Endothelial cell of umbilical vein (primary cell): ENCODE data around the gene RDX. TPM values are rescaled to one million over a fixed set of nuclear protein-coding genes. Genes with fewer than 3 reads are reported as not detected.
"Not testable (repeated sequence)": the region's sequence is repeated elsewhere in the genome, so short reads cannot be mapped to it uniquely, and the experiment has no call there.

ENCODE experiments used
- BruUV-seq: library from RNA; stranded (reverse); fragments of 400-500 nt; replicated peaks from 2 replicates; lab custom pipeline; 2021; lab: Mats Ljungman, UMichigan
- CTCF ChIA-PET: fragments of 300-600, 350-600 bp; sonication (Branson Sonifier 250); formaldehyde crosslinking; loops from one replicate; lab custom pipeline; 2021; ENCODE audit warnings: antibody characterized with exemption, inconsistent platforms; lab: Charles Lee
- POLR2A ChIA-PET: fragments of 300-600, 350-600 bp; sonication (Branson Sonifier 250); formaldehyde crosslinking; loops from one replicate; lab custom pipeline; 2021; ENCODE audit warnings: antibody characterized with exemption, inconsistent platforms; lab: Charles Lee
- DNase-seq: peaks from one replicate; pipeline ENCODE4 v3.0.0-alpha.2; 2011; ENCODE audit warnings: low read depth, low spot score
- FAIRE-seq: peaks from 2 replicates; lab custom pipeline; 2011; peaks lifted over from hg19 to GRCh38; lab: Jason Lieb, UNC
- H2AFZ ChIP-seq: 2 replicates; pipeline ENCODE4 v1.6.0; 2012; ENCODE audit warnings: low read depth, low read length, control low read depth, inconsistent platforms
- H3K27ac ChIP-seq: 2 replicates; pipeline ENCODE4 v1.5.1; 2011; ENCODE audit warnings: low read depth, mild to moderate bottlenecking, control low read depth, low read length, moderate library complexity; ENCODE audit not compliant: insufficient read depth
- H3K27me3 ChIP-seq, 2 experiments: 2 replicates each; pipeline versions ENCODE4 v1.6.0 to v1.6.1; 2011; ENCODE audit warnings: low read length in 2 of 2, mixed read lengths in 1 of 2; ENCODE audit not compliant: control insufficient read depth in 2 of 2, insufficient read depth in 2 of 2
- H3K36me3 ChIP-seq, 2 experiments: 2 replicates in 1 of 2; 3 replicates in 1 of 2; pipeline ENCODE4 v1.5.1; 2011; ENCODE audit warnings: low read length in 2 of 2, mild to moderate bottlenecking in 1 of 2, moderate library complexity in 1 of 2; ENCODE audit not compliant: control insufficient read depth in 2 of 2, insufficient read depth in 2 of 2; ENCODE audit errors: extremely low read depth in 1 of 2
- H3K4me1 ChIP-seq: 3 replicates; pipeline ENCODE4 v1.5.1; 2011; ENCODE audit warnings: mild to moderate bottlenecking, low read length; ENCODE audit not compliant: control insufficient read depth, insufficient read depth; ENCODE audit errors: extremely low read depth
- H3K4me2 ChIP-seq: 2 replicates; pipeline ENCODE4 v1.6.1; 2011; ENCODE audit warnings: low read length, control low read depth, mixed read lengths; ENCODE audit not compliant: insufficient read depth
- H3K4me3 ChIP-seq, 3 experiments: fragments of 200-600 bp in 1 of 3; sonication (generic), shearing (Covaris generic) in 1 of 3; replicated peaks in 1 of 3; 2 replicates each; pipeline ENCODE4 v1.5.1; 2011 to 2016; ENCODE audit warnings: control low read depth in 3 of 3, low read length in 3 of 3, mild to moderate bottlenecking in 2 of 3, inconsistent platforms in 1 of 3, low read depth in 1 of 3, moderate library complexity in 1 of 3; ENCODE audit not compliant: insufficient read depth in 1 of 3
- H3K79me2 ChIP-seq: 2 replicates; pipeline ENCODE4 v1.6.0; 2012; ENCODE audit warnings: low read length, inconsistent platforms; ENCODE audit not compliant: control insufficient read depth, insufficient read depth
- H3K9ac ChIP-seq: replicated peaks from 2 replicates; pipeline ENCODE3; 2011; ENCODE audit warnings: low read length, control low read depth; ENCODE audit not compliant: insufficient read depth; ENCODE audit errors: extremely low read depth
- H3K9me1 ChIP-seq: replicated peaks from 3 replicates; pipeline ENCODE4 v1.6.0; 2011; ENCODE audit warnings: mild to moderate bottlenecking, low read length; ENCODE audit not compliant: control insufficient read depth, insufficient read depth; ENCODE audit errors: extremely low read depth
- H3K9me3 ChIP-seq: replicated peaks from 2 replicates; pipeline ENCODE4 v1.5.1; 2012; ENCODE audit warnings: low read length, inconsistent platforms; ENCODE audit not compliant: control insufficient read depth, insufficient read depth
- H4K20me1 ChIP-seq: replicated peaks from 2 replicates; pipeline ENCODE3; 2011; ENCODE audit warnings: mild to moderate bottlenecking, low read length; ENCODE audit not compliant: control insufficient read depth, insufficient read depth; ENCODE audit errors: extremely low read depth
- EZH2 ChIP-seq: IDR thresholded peaks from 2 replicates; pipeline ENCODE4 v1.6.1; 2012; ENCODE audit warnings: borderline replicate concordance, low read depth, mild to moderate bottlenecking, moderate library complexity, low read length, inconsistent platforms; ENCODE audit not compliant: severe bottlenecking
- FOS ChIP-seq: IDR thresholded peaks from 2 replicates; pipeline ENCODE4 v1.6.1; 2011; ENCODE audit warnings: mild to moderate bottlenecking, low read length, moderate library complexity, borderline replicate concordance; ENCODE audit not compliant: insufficient read depth
- GATA2 ChIP-seq: IDR thresholded peaks from 2 replicates; pipeline ENCODE4 v1.7.0; 2011; ENCODE audit warnings: low read depth, mild to moderate bottlenecking, moderate library complexity, mixed read lengths, low read length; ENCODE audit not compliant: insufficient read length, insufficient read depth
- JUN ChIP-seq: IDR thresholded peaks from 2 replicates; pipeline ENCODE4 v1.6.1; 2011; ENCODE audit warnings: borderline replicate concordance, low read depth; ENCODE audit not compliant: insufficient read length, insufficient read depth
- MYC ChIP-seq: IDR thresholded peaks from one replicate; pipeline ENCODE4 v1.6.1; 2011; ENCODE audit warnings: mild to moderate bottlenecking, low read depth, low read length
- POLR2A ChIP-seq: IDR thresholded peaks from 2 replicates; pipeline ENCODE4 v1.6.1; 2012; ENCODE audit warnings: low read depth, mild to moderate bottlenecking, control low read depth, low read length
- POLR2AphosphoS5 ChIP-seq: IDR thresholded peaks from 2 replicates; pipeline ENCODE4 v1.6.1; 2012; ENCODE audit warnings: low read depth, mild to moderate bottlenecking, control low read depth, low read length, moderate library complexity; ENCODE audit not compliant: insufficient read depth
- dilution Hi-C: fragments of 300-500 bp; cut with MboI; formaldehyde crosslinking; loops from one replicate; pipeline ENCODE4 v1.15.0; 2019; ENCODE audit warnings: low sequenced_read_pairs; ENCODE audit not compliant: extremely low pct_ligation_motif_present
- intact Hi-C: fragments of 100-400 bp; cut with micrococcal nuclease; formaldehyde crosslinking; loops from one replicate; pipeline ENCODE4 v1.10.0; 2022
- polyA plus RNA-seq, 4 experiments: library from polyadenylated mRNA; depleted of rRNA in 3 of 4; stranded (reverse) in 3 of 4; unstranded in 1 of 4; fragments of >200 nt; gene quantifications; 2 replicates each; pipeline versions ENCODE4 v1.2.1 to v1.2.3, GENCODE V29; 2011 to 2012; ENCODE audit warnings: missing spikeins in 1 of 4
- total RNA-seq: library from RNA; stranded (reverse); gene quantifications from 2 replicates; pipeline ENCODE4 v1.2.3, GENCODE V29; 2021
- TF ChIP-seq, protein P1 (sequence below), 2 donors: IDR thresholded peaks; 1 replicate in 1 of 2; 2 replicates in 1 of 2; pipeline ENCODE4 v1.5.1; 2011; ENCODE audit warnings: low read length in 2 of 2, mild to moderate bottlenecking in 2 of 2, moderate library complexity in 2 of 2, control low read depth in 1 of 2, inconsistent platforms in 1 of 2, low read depth in 1 of 2; ENCODE audit not compliant: insufficient read depth in 1 of 2; ENCODE audit errors: extremely low read depth in 1 of 2
- TF ChIP-seq, protein P2 (sequence below): IDR thresholded peaks from 2 replicates; pipeline ENCODE4 v1.6.1; 2011; ENCODE audit not compliant: insufficient read depth, insufficient read length

Gene RDX
- total and polyA plus RNA-seq, 2 donors (not counting 3 experiments of a cell fraction or from before 2014, with no cell fraction given) = 47.9 to 280 TPM

GRCh38 chr11:110293389-110293788 lies 3.0 kb downstream of the RDX start:
- Histone ChIP-seq H3K9me1 (no peaks in the 10 kb centered on the region), H3K27ac (no peak overlapping the region), H3K9me3 (no peaks in the 10 kb centered on the region), H2AFZ (no peak overlapping the region), H3K4me1 (peaks cover 38% of the 10 kb centered on the region), H3K27me3 (no peaks in the 10 kb centered on the region), H3K4me2 (peak overlapping the region; percentile 98), H3K4me3 (peak overlapping the region in 1 of 3 experiments; percentile 94), H3K36me3 (peaks cover 0 to 2% of the 10 kb centered on the region in 2 experiments), H3K79me2 (peaks cover 77% of the 10 kb centered on the region), H3K9ac (peak overlapping the region; percentile 23), H4K20me1 (peaks cover 13% of the 10 kb centered on the region)
- BruUV-seq = no TSS peak
- TF ChIP-seq, protein P1, sequence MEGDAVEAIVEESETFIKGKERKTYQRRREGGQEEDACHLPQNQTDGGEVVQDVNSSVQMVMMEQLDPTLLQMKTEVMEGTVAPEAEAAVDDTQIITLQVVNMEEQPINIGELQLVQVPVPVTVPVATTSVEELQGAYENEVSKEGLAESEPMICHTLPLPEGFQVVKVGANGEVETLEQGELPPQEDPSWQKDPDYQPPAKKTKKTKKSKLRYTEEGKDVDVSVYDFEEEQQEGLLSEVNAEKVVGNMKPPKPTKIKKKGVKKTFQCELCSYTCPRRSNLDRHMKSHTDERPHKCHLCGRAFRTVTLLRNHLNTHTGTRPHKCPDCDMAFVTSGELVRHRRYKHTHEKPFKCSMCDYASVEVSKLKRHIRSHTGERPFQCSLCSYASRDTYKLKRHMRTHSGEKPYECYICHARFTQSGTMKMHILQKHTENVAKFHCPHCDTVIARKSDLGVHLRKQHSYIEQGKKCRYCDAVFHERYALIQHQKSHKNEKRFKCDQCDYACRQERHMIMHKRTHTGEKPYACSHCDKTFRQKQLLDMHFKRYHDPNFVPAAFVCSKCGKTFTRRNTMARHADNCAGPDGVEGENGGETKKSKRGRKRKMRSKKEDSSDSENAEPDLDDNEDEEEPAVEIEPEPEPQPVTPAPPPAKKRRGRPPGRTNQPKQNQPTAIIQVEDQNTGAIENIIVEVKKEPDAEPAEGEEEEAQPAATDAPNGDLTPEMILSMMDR (IDR thresholded peaks at IDR 0.05; ENCODE audit: extremely low read depth in 1 of 2, insufficient read depth in 1 of 2, low read depth in 1 of 2, low read length in 2 of 2) = no peak
- no peak for TF ChIP-seq JUN
- no peak for TF ChIP-seq MYC
- TF ChIP-seq EZH2 = no peak
- TF ChIP-seq, protein P2, sequence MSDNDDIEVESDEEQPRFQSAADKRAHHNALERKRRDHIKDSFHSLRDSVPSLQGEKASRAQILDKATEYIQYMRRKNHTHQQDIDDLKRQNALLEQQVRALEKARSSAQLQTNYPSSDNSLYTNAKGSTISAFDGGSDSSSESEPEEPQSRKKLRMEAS = no peak
- TF ChIP-seq GATA2 = no peak
- no peak for TF ChIP-seq POLR2A
- TF ChIP-seq FOS = no peak
- no peak for TF ChIP-seq POLR2AphosphoS5
- intact Hi-C loops (loop anchor here (5.0 kb wide), 1 partner anchor 346 kb away; no protein-coding TSS in a partner anchor), dilution Hi-C loops (no loop called here)
- FAIRE-seq (no peak), DNase-seq (no peak)
- CTCF ChIA-PET = interaction anchor here (0.8 to 1.6 kb wide), 7 partner anchors 29 to 137 kb away, joined by 3 to 6 read pairs (median 4); no protein-coding TSS in a partner anchor
- POLR2A ChIA-PET = no interaction called here

DNA sequence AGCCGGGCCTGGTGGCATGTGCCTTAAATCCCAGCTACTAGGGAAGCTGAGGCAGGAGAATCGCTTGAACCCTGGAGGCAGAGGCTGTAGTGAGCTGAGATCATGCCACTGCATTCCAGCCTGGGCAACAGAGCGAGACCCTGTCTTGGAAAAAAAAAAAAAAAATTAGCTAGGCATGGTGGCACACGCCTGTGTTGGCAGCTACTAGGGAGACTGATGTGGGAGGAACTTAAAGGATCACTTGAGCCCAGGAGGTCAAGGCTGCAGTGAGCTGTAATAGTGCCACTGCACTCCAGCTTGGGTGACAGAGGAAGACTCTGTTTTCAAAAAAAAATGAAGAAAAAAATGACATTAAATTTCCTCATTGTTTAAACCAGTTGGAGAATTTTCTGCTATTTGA lies 4.3 kb downstream of the RDX start:
- ChIA-PET CTCF (interaction anchor here (0.9 to 1.6 kb wide), 4 partner anchors 19 to 75 kb away, joined by 3 to 5 read pairs (median 4); no protein-coding TSS in a partner anchor), POLR2A (interaction anchor here (0.6 kb wide), 1 partner anchor 49 kb away, joined by 3 read pairs; no protein-coding TSS in a partner anchor)
- H4K20me1 ChIP-seq = peaks cover 17% of the 10 kb centered on the region
- H3K4me2 ChIP-seq, H3K4me3 ChIP-seq, H3K9ac ChIP-seq, BruUV-seq, FAIRE-seq, H3K27me3 ChIP-seq, DNase-seq, H3K27ac ChIP-seq, H3K36me3 ChIP-seq, H2AFZ ChIP-seq, H3K9me1 ChIP-seq, dilution Hi-C loops, H3K9me3 ChIP-seq: not testable (repeated sequence)
- H3K79me2 ChIP-seq = peaks cover 89% of the 10 kb centered on the region
- H3K4me1 ChIP-seq = peaks cover 42% of the 10 kb centered on the region
- intact Hi-C loops = loop anchor here (5.0 kb wide), 1 partner anchor 345 kb away; no protein-coding TSS in a partner anchor
